Loucy (cell line): ENCODE results near the gene COL9A1.

ENCODE experiments used
- H2AFZ ChIP-seq: fragments of 200-600 bp; sonication (generic); 2 replicates; pipeline ENCODE4 v1.6.0; 2016; ENCODE audit warnings: antibody characterized with exemption, mild to moderate bottlenecking, low read length, moderate library complexity
- H3F3A ChIP-seq: fragments of 200-600 bp; 2 replicates; pipeline ENCODE4 v1.6.0; 2016; ENCODE audit warnings: antibody characterized with exemption, low read depth, mild to moderate bottlenecking
- H3K27me3 ChIP-seq: fragments of 200-600 bp; sonication (generic); 2 replicates; pipeline ENCODE4 v1.6.1; 2014; ENCODE audit warnings: low read length, mild to moderate bottlenecking; ENCODE audit not compliant: insufficient read depth, poor library complexity, severe bottlenecking
- H3K36me3 ChIP-seq: fragments of 200-600 bp; sonication (generic); 2 replicates; pipeline ENCODE4 v1.6.1; 2016; ENCODE audit warnings: low read length; ENCODE audit not compliant: insufficient read depth
- H3K4me1 ChIP-seq: fragments of 200-600 bp; sonication (generic); 2 replicates; pipeline ENCODE4 v1.5.1; 2014; ENCODE audit warnings: low read length, mild to moderate bottlenecking; ENCODE audit not compliant: insufficient read depth, poor library complexity, severe bottlenecking
- H3K4me2 ChIP-seq: fragments of 200-600 bp; sonication (generic); 2 replicates; pipeline ENCODE4 v1.6.0; 2014; ENCODE audit warnings: antibody characterized with exemption, low read length, low read depth, mild to moderate bottlenecking; ENCODE audit not compliant: poor library complexity, severe bottlenecking
- H3K4me3 ChIP-seq: fragments of 200-600 bp; sonication (generic); 2 replicates; pipeline ENCODE4 v1.5.1; 2014; ENCODE audit warnings: low read length, mild to moderate bottlenecking, mixed read lengths; ENCODE audit not compliant: poor library complexity, severe bottlenecking
- H3K79me2 ChIP-seq: fragments of 200-600 bp; sonication (generic); 2 replicates; pipeline ENCODE4 v1.6.1; 2014; ENCODE audit warnings: low read length; ENCODE audit not compliant: insufficient read depth
- H3K9ac ChIP-seq: fragments of 200-600 bp; sonication (generic); 2 replicates; pipeline ENCODE4 v1.6.0; 2014; ENCODE audit warnings: mild to moderate bottlenecking, low read depth, low read length, moderate library complexity; ENCODE audit not compliant: poor library complexity, severe bottlenecking
- H3K9me2 ChIP-seq: fragments of 200-600 bp; sonication (generic); replicated peaks from 2 replicates; pipeline ENCODE4 v1.6.1; 2016; ENCODE audit warnings: low read depth, low read length, mixed read lengths
- H3K9me3 ChIP-seq: fragments of 200-600 bp; sonication (generic); 2 replicates; pipeline ENCODE4 v1.6.1; 2014; ENCODE audit warnings: mild to moderate bottlenecking, antibody characterized with exemption, low read length, low read depth; ENCODE audit not compliant: insufficient read depth
- H4K20me1 ChIP-seq: fragments of 200-600 bp; sonication (generic); 2 replicates; pipeline ENCODE4 v1.6.0; 2014; ENCODE audit warnings: antibody characterized with exemption, low read length, mild to moderate bottlenecking; ENCODE audit not compliant: insufficient read depth, poor library complexity, severe bottlenecking
- EZH2phosphoT487 ChIP-seq: fragments of 200-600 bp; IDR thresholded peaks from 2 replicates; pipeline ENCODE4 v1.6.1; 2018; ENCODE audit warnings: antibody characterized with exemption, mild to moderate bottlenecking, moderate library complexity, borderline replicate concordance
- TF ChIP-seq, protein P1 (sequence below): fragments of 200-600 bp; sonication (generic); conservative IDR thresholded peaks from 2 replicates; pipeline ENCODE4 v1.5.1; 2014; ENCODE audit warnings: mild to moderate bottlenecking, antibody characterized with exemption, low read length

COL9A1 gene

DNA sequence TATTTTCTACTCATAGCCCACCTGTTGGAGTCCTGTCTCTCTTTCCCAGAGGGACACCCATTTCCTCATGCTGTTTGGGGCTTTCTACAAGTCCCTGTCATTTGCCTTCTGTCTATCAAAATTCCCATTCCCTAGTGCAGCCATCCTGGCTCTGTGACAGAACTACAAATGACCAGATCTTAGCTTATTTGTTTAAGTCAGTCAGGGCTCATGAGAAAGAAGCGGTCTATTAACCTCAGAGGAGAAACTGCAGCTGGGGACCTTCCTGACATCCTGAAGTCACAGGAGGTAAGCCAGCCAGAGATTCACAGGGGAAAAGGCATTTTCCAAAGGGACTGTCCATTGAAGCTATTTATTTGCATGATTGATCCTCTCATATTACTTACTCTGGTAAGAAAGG is 1.7 kb upstream of the COL9A1 start:
- Histone ChIP-seq H3K4me1 (no peaks in the 10 kb centered on the region), H3K36me3 (no peaks in the 10 kb centered on the region), H4K20me1 (no peaks in the 10 kb centered on the region), H3K27me3 (no peaks in the 10 kb centered on the region), H3K4me3 (no peak overlapping the region), H3K4me2 (no peak overlapping the region), H3F3A (no peaks in the 10 kb centered on the region), H2AFZ (no peak overlapping the region), H3K9me3 (no peaks in the 10 kb centered on the region), H3K79me2 (no peaks in the 10 kb centered on the region), H3K9ac (no peak overlapping the region), H3K9me2 (no peaks in the 10 kb centered on the region)
- TF ChIP-seq, protein P1, sequence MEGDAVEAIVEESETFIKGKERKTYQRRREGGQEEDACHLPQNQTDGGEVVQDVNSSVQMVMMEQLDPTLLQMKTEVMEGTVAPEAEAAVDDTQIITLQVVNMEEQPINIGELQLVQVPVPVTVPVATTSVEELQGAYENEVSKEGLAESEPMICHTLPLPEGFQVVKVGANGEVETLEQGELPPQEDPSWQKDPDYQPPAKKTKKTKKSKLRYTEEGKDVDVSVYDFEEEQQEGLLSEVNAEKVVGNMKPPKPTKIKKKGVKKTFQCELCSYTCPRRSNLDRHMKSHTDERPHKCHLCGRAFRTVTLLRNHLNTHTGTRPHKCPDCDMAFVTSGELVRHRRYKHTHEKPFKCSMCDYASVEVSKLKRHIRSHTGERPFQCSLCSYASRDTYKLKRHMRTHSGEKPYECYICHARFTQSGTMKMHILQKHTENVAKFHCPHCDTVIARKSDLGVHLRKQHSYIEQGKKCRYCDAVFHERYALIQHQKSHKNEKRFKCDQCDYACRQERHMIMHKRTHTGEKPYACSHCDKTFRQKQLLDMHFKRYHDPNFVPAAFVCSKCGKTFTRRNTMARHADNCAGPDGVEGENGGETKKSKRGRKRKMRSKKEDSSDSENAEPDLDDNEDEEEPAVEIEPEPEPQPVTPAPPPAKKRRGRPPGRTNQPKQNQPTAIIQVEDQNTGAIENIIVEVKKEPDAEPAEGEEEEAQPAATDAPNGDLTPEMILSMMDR, result no peak
- TF ChIP-seq EZH2phosphoT487, result no peak

DNA sequence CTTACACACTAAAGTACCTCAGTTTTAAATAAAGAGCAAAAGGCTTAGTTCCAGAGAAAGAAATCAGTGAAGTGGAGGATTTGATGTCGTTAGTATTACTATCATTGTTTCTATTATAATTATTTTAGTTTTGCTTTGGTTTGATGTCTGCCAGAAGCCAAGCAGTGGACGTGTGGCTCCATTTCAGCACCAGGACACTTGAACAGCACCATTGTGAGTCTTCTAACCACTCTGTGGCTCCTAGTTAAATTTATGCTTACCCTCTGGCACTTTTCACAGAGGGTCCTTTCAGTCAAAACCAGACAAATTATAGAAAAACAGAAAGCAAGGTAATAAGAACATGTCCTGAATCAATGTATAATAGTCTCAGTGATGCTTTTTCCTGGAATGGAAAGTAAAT is 3.4 kb downstream of the COL9A1 start:
- H3F3A ChIP-seq, result no peaks in the 10 kb centered on the region
- no peak overlapping the region for H3K9ac ChIP-seq
- no peak overlapping the region for H3K4me2 ChIP-seq
- H2AFZ ChIP-seq, result no peak overlapping the region
- no peak overlapping the region for H3K4me3 ChIP-seq
- no peak for TF ChIP-seq EZH2phosphoT487
- TF ChIP-seq, protein P1, result no peak
- no peaks in the 10 kb centered on the region for H3K27me3 ChIP-seq
- H3K9me2 ChIP-seq, result no peaks in the 10 kb centered on the region
- no peaks in the 10 kb centered on the region for H3K36me3 ChIP-seq
- no peaks in the 10 kb centered on the region for H3K9me3 ChIP-seq
- no peaks in the 10 kb centered on the region for H3K4me1 ChIP-seq
- H3K79me2 ChIP-seq, result no peaks in the 10 kb centered on the region
- no peaks in the 10 kb centered on the region for H4K20me1 ChIP-seq

DNA sequence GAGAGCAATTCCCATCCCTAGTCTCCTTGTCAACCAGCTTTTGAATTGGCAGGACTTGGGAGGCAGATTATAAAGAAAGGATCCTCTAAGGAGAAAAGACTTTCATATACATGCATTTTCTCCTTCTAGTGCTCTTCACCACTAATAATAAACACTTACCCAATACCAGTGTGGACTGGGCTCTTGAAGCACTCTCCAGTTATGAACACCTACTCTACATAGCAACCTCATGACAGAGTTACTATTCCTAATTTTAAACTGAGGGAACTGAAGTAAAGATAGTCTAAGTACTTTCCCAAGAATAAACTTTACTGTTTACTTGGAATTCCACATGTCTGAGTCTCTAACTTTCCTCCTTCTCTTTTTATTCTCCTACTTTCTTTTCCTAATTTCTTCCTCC is 4.8 kb downstream of the COL9A1 start:
- Histone ChIP-seq H3K36me3 (no peaks in the 10 kb centered on the region), H3K79me2 (no peaks in the 10 kb centered on the region), H3K9me2 (no peaks in the 10 kb centered on the region), H3K9me3 (no peaks in the 10 kb centered on the region), H3F3A (no peaks in the 10 kb centered on the region), H2AFZ (no peak overlapping the region), H3K27me3 (no peaks in the 10 kb centered on the region), H3K4me2 (no peak overlapping the region), H3K4me3 (no peak overlapping the region), H3K9ac (no peak overlapping the region), H4K20me1 (no peaks in the 10 kb centered on the region), H3K4me1 (no peaks in the 10 kb centered on the region)
- TF ChIP-seq, protein P1, result no peak
- no peak for TF ChIP-seq EZH2phosphoT487
